Mesenchymal stem cell (in vitro differentiated cells and primary cell): ENCODE data around the gene MAP3K7.

Experiments
- DNase-seq: peaks from one replicate; pipeline ENCODE4 v3.0.0-alpha.2; 2013
- H2AFZ ChIP-seq: one replicate; pipeline ENCODE4 v1.6.1; 2013; ENCODE audit warnings: low read depth, mild to moderate bottlenecking, control low read depth, inconsistent platforms, low read length, moderate library complexity
- H2AK5ac ChIP-seq: 2 replicates; pipeline ENCODE4 v1.6.1; 2013; ENCODE audit warnings: low read length, moderate library complexity, mild to moderate bottlenecking, inconsistent platforms; ENCODE audit not compliant: severe bottlenecking
- H2BK120ac ChIP-seq: one replicate; pipeline ENCODE4 v1.6.1; 2013; ENCODE audit warnings: low read depth, mild to moderate bottlenecking, inconsistent platforms, low read length, moderate library complexity
- H2BK12ac ChIP-seq, 2 experiments: one replicate each; pipeline ENCODE4 v1.6.1; 2013; ENCODE audit warnings: inconsistent platforms in 2 of 2, low read length in 2 of 2, mild to moderate bottlenecking in 2 of 2, moderate library complexity in 2 of 2, control low read depth in 1 of 2
- H2BK15ac ChIP-seq: one replicate; pipeline ENCODE4 v1.6.1; 2013; ENCODE audit warnings: mild to moderate bottlenecking, low read depth, inconsistent platforms; ENCODE audit not compliant: poor library complexity, severe bottlenecking
- H2BK5ac ChIP-seq: 2 replicates; pipeline ENCODE4 v1.6.1; 2013; ENCODE audit warnings: low read depth, mild to moderate bottlenecking, low read length, control low read depth, inconsistent platforms; ENCODE audit not compliant: poor library complexity, severe bottlenecking
- H3K14ac ChIP-seq, 2 experiments: one replicate each; pipeline ENCODE4 v1.6.1; 2013; ENCODE audit warnings: inconsistent platforms in 2 of 2, low read length in 2 of 2, control low read depth in 1 of 2, mild to moderate bottlenecking in 1 of 2, moderate library complexity in 1 of 2
- H3K18ac ChIP-seq, 2 experiments: one replicate each; pipeline ENCODE4 v1.6.1; 2013; ENCODE audit warnings: inconsistent platforms in 2 of 2, low read length in 2 of 2, control low read depth in 1 of 2, low read depth in 1 of 2, mild to moderate bottlenecking in 1 of 2
- H3K23ac ChIP-seq, 2 experiments: one replicate each; pipeline ENCODE4 v1.6.1; 2013; ENCODE audit warnings: inconsistent platforms in 2 of 2, low read length in 2 of 2, mild to moderate bottlenecking in 2 of 2, moderate library complexity in 2 of 2, control low read depth in 1 of 2
- H3K27ac ChIP-seq: 2 replicates; pipeline ENCODE4 v1.5.1; 2013; ENCODE audit warnings: mild to moderate bottlenecking, moderate library complexity, low read length, control low read depth, inconsistent platforms; ENCODE audit not compliant: poor library complexity, severe bottlenecking
- H3K27me3 ChIP-seq, 2 experiments: 2 replicates each; pipeline versions ENCODE4 v1.6.1 to v1.7.0; 2013; ENCODE audit warnings: low read length in 2 of 2, mild to moderate bottlenecking in 2 of 2, moderate library complexity in 2 of 2, control low read depth in 1 of 2, inconsistent platforms in 1 of 2; ENCODE audit not compliant: control insufficient read depth in 1 of 2, insufficient read depth in 1 of 2
- H3K36me3 ChIP-seq, 2 experiments: 2 replicates each; pipeline versions ENCODE4 v1.6.1 to v1.7.0; 2013; ENCODE audit warnings: low read length in 2 of 2, control low read depth in 1 of 2, inconsistent platforms in 1 of 2, low read depth in 1 of 2, mild to moderate bottlenecking in 1 of 2; ENCODE audit not compliant: insufficient read depth in 2 of 2, control insufficient read depth in 1 of 2
- H3K4ac ChIP-seq, 2 experiments: one replicate each; pipeline ENCODE4 v1.6.1; 2013; ENCODE audit warnings: inconsistent platforms in 2 of 2, low read length in 2 of 2, mild to moderate bottlenecking in 2 of 2, moderate library complexity in 2 of 2, control low read depth in 1 of 2, low read depth in 1 of 2
- H3K4me1 ChIP-seq: 2 replicates; pipeline ENCODE4 v1.6.1; 2013; ENCODE audit warnings: low read depth, low read length, control low read depth; ENCODE audit not compliant: control insufficient read depth, insufficient read depth
- H3K4me2 ChIP-seq: 2 replicates; pipeline ENCODE4 v1.6.1; 2013; ENCODE audit warnings: low read length, mild to moderate bottlenecking, inconsistent platforms; ENCODE audit not compliant: poor library complexity, severe bottlenecking
- H3K4me3 ChIP-seq, 2 experiments: 2 replicates each; pipeline versions ENCODE4 v1.5.1 to v1.7.0; 2013; ENCODE audit warnings: low read length in 2 of 2, mild to moderate bottlenecking in 2 of 2, control low read depth in 1 of 2, low read depth in 1 of 2; ENCODE audit not compliant: insufficient read depth in 1 of 2
- H3K79me1 ChIP-seq: replicated peaks from 2 replicates; pipeline ENCODE4 v1.6.1; 2013; ENCODE audit warnings: mild to moderate bottlenecking, control low read depth, low read length, inconsistent platforms; ENCODE audit not compliant: poor library complexity, severe bottlenecking
- H3K9ac ChIP-seq: 2 replicates; pipeline ENCODE4 v1.7.0; 2013; ENCODE audit warnings: mild to moderate bottlenecking, low read length, moderate library complexity
- H3K9me3 ChIP-seq: 2 replicates; pipeline ENCODE4 v1.7.0; 2013; ENCODE audit warnings: mild to moderate bottlenecking, low read length; ENCODE audit not compliant: control insufficient read depth
- H4K8ac ChIP-seq: one replicate; pipeline ENCODE4 v1.6.1; 2013; ENCODE audit warnings: inconsistent platforms, mild to moderate bottlenecking, low read length, moderate library complexity
- H4K91ac ChIP-seq: one replicate; pipeline ENCODE4 v1.6.1; 2013; ENCODE audit warnings: mild to moderate bottlenecking, low read length, inconsistent platforms
- WGBS: methylation state at CpG from one replicate; pipeline ENCODE4 v1.1.7; 2013; ENCODE audit warnings: mixed read lengths; 5-methylcytosine and 5-hydroxymethylcytosine counted together

Gene MAP3K7

GRCh38 chr6:90521955-90522354 lies 64.9 kb downstream of the MAP3K7 start:
- Histone ChIP-seq H2AK5ac (no peak overlapping the region), H2AFZ (no peak overlapping the region), H3K4me2 (no peak overlapping the region), H3K23ac (no peak overlapping the region), H3K27ac (no peak overlapping the region), H3K4me3 (no peak overlapping the region), H3K18ac (no peak overlapping the region), H2BK12ac (no peak overlapping the region), H2BK5ac (no peak overlapping the region), H3K4ac (no peak overlapping the region), H3K27me3 (no peaks in the 10 kb centered on the region), H2BK15ac (no peak overlapping the region), H4K8ac (no peak overlapping the region), H2BK120ac (no peak overlapping the region), H3K14ac (no peak overlapping the region), H3K4me1 (no peaks in the 10 kb centered on the region), H3K36me3 (peaks cover 4 to 73% of the 10 kb centered on the region in 2 experiments), H4K91ac (no peak overlapping the region), H3K79me1 (peaks cover 13% of the 10 kb centered on the region), H3K9me3 (no peaks in the 10 kb centered on the region), H3K9ac (no peak overlapping the region)
- DNase-seq = no peak
- WGBS = no CpG with 5 or more reads among the region's 1 CpG

GRCh38 chr6:90516074-90516660 lies 70.7 kb downstream of the MAP3K7 start:
- H3K14ac ChIP-seq = no peak overlapping the region
- no peak overlapping the region for H3K27ac ChIP-seq
- no peak overlapping the region for H3K4me3 ChIP-seq
- H2BK15ac ChIP-seq = no peak overlapping the region
- no peak overlapping the region for H2AFZ ChIP-seq
- H3K4me1 ChIP-seq = no peaks in the 10 kb centered on the region
- H4K8ac ChIP-seq = no peak overlapping the region
- no peak overlapping the region for H2BK120ac ChIP-seq
- H2BK5ac ChIP-seq = no peak overlapping the region
- no peak overlapping the region for H2AK5ac ChIP-seq
- H3K4me2 ChIP-seq = no peak overlapping the region
- no peak overlapping the region for H3K4ac ChIP-seq
- no peaks in the 10 kb centered on the region for H3K79me1 ChIP-seq
- no peak overlapping the region for H3K9ac ChIP-seq
- no peak for DNase-seq
- H2BK12ac ChIP-seq = no peak overlapping the region
- H3K18ac ChIP-seq = no peak overlapping the region
- WGBS = 96% methylated on average over 5 of the region's 6 CpGs
- H3K36me3 ChIP-seq = peaks cover 2 to 99% of the 10 kb centered on the region in 2 experiments
- H4K91ac ChIP-seq = no peak overlapping the region
- H3K23ac ChIP-seq = no peak overlapping the region
- no peaks in the 10 kb centered on the region for H3K27me3 ChIP-seq
- no peaks in the 10 kb centered on the region for H3K9me3 ChIP-seq

DNA sequence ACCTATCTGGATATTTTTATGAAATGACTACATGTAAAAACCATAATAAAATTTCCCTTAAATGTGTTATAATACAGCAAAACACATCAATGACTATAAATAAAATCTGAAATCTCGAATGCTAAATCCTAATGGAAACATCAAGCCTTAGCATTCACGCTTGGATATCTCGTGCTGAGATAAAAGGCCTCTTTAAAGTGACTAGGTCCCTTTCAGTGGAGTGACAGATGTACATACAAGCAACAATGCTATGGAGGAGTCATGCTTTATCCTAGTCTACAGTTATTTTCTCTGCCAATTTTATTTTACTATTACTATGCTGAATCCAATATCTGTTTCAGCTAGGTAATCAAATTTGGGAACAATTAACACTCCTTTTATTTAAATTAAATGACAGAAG lies 72.4 kb downstream of the MAP3K7 start:
- 100% methylated on average over 3 of the region's 3 CpGs for WGBS
- H2BK5ac ChIP-seq = no peak overlapping the region
- H3K18ac ChIP-seq = no peak overlapping the region
- DNase-seq = no peak
- H2AFZ ChIP-seq = no peak overlapping the region
- H4K91ac ChIP-seq = no peak overlapping the region
- H3K27me3 ChIP-seq = no peaks in the 10 kb centered on the region
- H3K9me3 ChIP-seq = no peaks in the 10 kb centered on the region
- no peak overlapping the region for H2BK15ac ChIP-seq
- no peak overlapping the region for H4K8ac ChIP-seq
- no peak overlapping the region for H3K23ac ChIP-seq
- no peak overlapping the region for H3K4ac ChIP-seq
- H2AK5ac ChIP-seq = no peak overlapping the region
- H3K9ac ChIP-seq = no peak overlapping the region
- H3K4me2 ChIP-seq = no peak overlapping the region
- H3K14ac ChIP-seq = no peak overlapping the region
- H3K4me1 ChIP-seq = no peaks in the 10 kb centered on the region
- no peak overlapping the region for H2BK120ac ChIP-seq
- no peak overlapping the region for H2BK12ac ChIP-seq
- H3K4me3 ChIP-seq = no peak overlapping the region
- H3K79me1 ChIP-seq = no peaks in the 10 kb centered on the region
- H3K27ac ChIP-seq = no peak overlapping the region
- H3K36me3 ChIP-seq = peaks cover 2 to 97% of the 10 kb centered on the region in 2 experiments

GRCh38 chr6:90508753-90509152 lies 78.1 kb downstream of the MAP3K7 start:
- Histone ChIP-seq H3K18ac (no peak overlapping the region), H3K14ac (no peak overlapping the region), H3K4me2 (no peak overlapping the region), H3K23ac (no peak overlapping the region), H2BK12ac (no peak overlapping the region), H3K36me3 (peaks cover 2 to 40% of the 10 kb centered on the region in 2 experiments), H4K91ac (no peak overlapping the region), H2AK5ac (no peak overlapping the region), H4K8ac (no peak overlapping the region), H3K9ac (no peak overlapping the region), H3K4me3 (no peak overlapping the region), H3K27me3 (no peaks in the 10 kb centered on the region), H3K27ac (no peak overlapping the region), H2BK15ac (no peak overlapping the region), H2BK5ac (no peak overlapping the region), H3K9me3 (no peaks in the 10 kb centered on the region), H3K4ac (no peak overlapping the region), H2BK120ac (no peak overlapping the region), H3K79me1 (no peaks in the 10 kb centered on the region), H2AFZ (no peak overlapping the region), H3K4me1 (no peaks in the 10 kb centered on the region)
- DNase-seq = no peak
- WGBS = 82% methylated on average over 4 of the region's 5 CpGs
